ENCODE results near the gene PGP.
A peak's percentile ranks its signal among the peaks of the same experiment; 100 is the strongest.
"Not testable (repeated sequence)": the region's sequence is repeated elsewhere in the genome, so short reads cannot be mapped to it uniquely, and the experiment has no call there.

PGP gene, protein sequence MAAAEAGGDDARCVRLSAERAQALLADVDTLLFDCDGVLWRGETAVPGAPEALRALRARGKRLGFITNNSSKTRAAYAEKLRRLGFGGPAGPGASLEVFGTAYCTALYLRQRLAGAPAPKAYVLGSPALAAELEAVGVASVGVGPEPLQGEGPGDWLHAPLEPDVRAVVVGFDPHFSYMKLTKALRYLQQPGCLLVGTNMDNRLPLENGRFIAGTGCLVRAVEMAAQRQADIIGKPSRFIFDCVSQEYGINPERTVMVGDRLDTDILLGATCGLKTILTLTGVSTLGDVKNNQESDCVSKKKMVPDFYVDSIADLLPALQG

DNA sequence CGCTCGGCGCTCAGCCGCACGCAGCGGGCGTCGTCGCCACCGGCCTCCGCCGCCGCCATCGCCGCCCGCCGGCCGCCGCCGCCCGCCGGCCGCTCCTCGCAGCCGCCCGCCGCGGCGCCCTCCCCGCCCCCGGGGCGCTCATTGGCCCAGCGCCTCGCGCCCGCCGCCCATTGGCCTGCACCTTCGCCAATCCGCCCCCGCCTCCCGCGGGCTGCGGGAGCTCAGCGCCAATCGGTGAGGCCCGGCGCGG, at the start of gene PGP:
Gene PGP, minus strand, starts transcription at position 122 of the 250 bp plus-strand sequence. Its CDS starts 63 bp downstream, at position 59.
- no peak for DNase-seq

DNA sequence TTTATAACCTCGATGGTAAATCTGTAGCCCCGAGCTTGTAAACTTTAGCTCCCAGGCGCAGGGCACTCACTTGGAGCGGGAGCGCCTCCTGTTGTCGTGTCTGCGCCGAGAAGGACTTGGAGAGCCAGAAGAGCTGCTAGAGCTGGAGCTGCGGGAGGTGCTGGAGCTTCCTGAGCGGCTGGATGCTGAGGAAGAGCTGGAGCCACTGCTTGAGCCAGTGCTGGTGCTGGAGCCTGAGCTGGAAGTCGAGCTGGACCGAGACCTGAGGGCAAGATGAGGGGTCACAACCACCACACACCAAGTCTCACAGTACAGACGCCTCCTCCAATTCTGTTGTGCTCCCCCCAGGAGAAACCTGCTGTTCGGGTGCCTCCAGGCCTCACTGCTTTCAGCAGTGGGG, 48.4 kb upstream of the PGP start:
- DNase-seq: not testable (repeated sequence)

DNA sequence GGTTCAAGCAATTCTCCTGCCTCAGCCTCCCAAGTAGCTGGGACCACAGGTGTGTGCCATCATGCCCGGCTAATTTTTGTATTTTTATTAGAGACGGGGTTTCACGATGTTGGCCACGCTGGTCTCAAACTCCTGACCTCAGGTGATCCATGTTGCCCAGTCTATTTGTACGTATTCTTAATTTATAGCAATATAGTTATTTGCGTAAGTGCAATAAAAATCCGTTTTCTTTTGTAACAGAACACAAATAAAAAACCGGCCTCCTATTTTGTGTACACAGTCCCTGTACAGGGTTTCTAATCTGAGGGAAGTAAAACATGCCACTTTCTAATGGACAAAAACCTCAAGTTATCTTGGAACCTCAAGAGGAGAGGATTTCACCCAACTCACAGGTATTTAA, 45.6 kb upstream of the PGP start:
- no peak for DNase-seq

DNA sequence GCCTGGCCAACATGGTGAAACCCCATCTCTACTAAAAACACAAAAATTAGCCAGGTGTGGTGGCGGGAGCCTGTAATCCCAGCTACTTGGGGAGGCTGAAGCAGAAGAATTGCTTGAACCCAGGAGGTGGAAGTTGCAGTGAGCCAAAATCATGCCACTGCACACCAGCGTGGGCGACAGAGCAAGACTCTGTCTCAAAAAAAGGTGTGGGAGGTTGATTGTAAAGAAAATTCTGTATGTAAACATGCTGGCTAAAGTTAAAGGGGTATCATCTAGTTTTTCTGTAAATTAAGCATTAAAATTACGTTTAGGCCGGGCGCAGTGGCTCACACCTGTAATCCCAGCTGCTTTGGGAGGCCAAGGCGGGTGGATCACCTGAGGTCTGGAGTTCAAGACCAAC, 43.9 kb upstream of the PGP start:
- DNase-seq: not testable (repeated sequence)

DNA sequence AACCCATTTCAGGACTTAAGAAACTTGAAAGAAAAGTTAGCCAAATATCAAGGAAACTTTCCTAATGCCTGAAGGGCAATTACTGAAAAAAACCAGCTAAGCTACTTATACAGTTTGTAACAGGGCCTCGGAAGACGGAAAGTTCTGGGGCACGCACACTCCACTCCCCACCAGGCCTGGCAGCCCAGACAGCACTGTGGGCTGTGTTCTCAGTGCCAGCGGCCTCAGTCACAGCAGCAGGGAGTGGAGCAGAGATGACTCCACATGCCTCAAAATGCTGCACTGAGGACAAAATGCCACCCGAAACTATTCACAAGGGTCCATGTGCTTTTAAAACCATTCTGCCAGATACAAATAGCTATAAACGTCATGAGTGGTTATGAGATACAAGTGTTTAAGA, 43.1 kb upstream of the PGP start:
- no peak for DNase-seq

DNA sequence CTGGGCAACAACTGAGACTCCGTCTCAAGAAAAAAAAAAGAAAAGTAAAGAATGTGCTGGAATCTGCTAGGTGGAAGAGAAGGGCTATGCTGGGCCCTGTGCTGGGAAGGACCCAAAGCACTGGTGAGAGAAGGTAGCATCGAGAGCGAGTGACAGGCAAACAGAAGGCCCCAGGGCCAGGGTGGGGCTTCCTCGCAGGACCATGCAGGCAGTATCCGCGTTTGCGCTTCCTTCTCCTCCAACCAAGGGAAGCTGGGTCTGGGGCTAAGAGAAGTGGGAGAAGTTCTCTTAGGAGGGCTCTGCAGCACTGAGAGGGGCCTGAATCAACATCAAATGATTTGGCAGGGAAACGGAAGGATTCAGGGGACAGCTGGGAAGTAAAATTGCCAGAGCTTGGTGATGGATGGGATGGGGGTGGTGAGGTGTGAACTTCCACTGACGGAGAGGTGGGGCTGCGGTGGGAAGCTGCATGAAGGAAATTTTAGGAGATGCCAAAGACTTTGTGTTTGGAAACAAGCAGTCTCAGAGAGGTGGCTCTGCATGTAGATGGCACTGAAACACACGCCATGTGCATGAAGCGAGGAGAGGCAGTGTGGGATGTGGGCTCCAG, 42.0 kb upstream of the PGP start:
- DNase-seq: no peak

DNA sequence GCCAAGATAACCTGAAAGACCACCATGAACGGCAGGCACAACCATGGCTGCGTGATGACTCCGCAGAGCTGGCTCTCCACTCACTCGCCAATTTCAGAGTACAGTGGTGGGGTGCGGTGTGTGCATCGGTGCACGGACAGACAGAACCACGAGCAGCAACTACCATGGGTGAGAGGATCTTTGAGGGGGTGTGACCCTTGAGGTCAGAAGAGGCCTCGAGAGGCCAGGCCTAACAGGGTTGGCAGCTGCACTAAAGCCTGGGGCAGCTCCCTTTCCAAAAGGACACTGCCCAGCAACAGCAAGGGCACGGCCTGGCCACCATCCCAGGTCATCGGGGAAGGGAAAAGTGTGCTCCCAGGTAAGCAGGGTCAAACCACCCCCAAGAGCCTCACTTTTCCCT, 38.7 kb upstream of the PGP start:
- no peak for DNase-seq

DNA sequence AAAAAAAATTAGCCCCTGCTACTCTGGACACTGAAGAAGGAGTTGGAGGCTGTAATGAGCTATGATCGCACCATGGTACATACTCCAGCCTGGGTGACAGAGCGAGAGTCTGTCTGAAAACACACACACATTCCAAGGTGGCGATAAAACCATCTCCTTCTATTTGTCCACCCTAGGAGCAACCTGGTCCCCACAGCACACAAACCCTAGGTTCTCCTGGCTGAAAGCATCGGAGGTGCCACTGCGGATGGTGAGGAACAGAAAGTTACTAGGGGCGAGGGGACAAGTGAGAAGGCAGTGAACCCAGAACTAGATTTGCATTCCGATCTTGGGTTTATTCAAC, 38.1 kb upstream of the PGP start:
- no peak for DNase-seq

DNA sequence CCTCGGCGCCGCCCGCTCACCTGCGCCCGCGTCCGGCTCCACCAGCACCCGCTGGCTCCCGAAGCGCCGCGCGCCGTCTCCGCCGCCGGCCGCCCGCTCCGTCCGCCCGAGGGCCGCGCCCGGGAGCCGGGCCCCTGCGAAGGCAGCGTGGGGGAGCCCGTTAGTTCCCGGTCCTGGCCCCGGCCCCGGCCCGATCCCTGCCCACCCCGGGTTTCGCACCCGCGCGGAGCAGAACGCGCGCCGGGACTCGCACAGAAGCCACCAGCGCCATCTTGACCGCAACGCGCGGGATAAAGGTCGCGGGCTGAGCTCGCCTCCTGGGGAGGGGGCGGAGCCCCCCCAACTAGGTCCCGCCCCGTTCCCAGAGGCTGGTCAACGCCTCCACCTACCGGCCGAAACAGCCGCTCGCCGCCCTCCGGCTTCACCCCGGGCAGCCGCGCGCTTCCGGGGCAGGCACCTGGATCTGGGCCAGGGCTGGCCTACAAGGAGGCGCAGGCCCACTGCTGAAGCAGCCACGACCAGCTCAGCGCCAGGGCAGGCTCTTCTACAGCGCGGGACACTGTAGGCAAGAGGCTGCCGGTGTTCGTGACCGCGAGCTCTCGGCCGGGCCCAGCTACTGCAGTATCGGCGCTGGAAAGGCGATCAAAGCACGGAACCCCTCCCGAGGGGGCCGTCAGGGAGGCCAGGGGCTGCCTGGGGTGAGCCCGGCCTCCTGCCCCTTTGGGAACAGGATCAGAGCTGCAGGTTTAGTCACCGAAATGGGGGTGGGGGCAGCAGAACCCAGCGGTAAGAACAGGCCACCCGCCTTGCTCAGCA, 36.9 kb upstream of the PGP start, which contains the start of gene ECI1:
Gene ECI1, minus strand, starts transcription at position 292 of the 816 bp plus-strand sequence. Its CDS starts 21 bp downstream, at position 271.
- DNase-seq: peak; percentile 71 to 76

DNA sequence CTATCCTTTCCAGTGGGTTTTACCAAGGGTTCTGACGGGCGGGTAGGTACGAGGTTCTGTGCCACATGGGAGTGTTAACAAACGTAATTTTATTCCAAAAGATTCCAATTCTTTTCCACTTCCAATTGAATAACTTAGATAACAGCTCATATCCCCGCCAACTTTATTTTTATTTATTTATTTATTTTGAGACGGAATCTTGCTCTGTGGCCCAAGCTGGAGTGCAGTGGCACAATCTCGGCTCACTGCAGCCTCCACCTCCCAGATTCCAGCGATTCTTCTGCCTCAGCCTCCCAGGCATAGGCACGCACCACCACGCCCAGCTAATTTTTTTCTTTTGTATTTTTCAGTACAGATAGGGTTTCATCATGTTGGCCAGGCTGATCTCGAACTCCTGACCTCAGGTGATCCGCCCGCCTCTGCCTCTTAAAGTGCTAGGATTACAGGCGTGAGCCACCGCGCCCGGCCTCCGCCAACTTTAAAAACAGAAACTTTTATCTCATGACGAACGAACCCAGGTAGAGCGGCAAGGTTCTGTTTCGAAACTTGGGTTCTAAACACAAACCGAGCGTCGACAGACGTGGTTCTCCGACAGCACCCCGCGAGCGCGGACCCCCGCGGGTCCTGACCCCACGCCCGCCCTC, 36.1 kb upstream of the PGP start:
- DNase-seq: peak; percentile 28 to 38

DNA sequence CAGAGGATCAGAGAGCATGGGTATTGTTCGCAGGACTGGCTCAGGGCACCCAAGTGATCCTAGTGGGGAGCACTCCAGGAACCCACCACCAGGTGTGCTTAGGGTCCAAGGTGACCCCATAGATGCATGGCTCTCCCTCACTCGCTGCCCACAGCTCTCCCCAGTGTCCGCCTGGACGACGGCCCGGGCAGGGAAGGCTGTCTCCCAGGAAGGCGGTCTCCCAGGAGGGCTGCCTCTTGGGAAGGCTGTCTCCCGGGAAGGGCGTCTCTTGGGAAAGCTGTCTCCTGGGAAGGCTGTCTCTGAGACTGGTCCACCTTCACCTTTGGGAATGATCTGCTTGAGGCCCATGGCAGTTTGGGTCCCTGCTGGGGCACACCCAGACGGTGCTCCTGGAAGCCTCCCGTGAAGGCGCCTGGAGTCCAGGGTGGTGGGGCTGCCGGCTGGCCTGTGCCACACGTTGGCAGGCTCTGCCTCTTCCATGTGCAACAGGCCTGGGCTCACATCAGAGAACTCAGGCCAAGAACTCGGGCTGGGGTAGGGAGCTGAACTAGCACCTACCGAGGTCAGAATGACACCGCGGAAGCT, 31.8 kb upstream of the PGP start:
- no peak for DNase-seq

DNA sequence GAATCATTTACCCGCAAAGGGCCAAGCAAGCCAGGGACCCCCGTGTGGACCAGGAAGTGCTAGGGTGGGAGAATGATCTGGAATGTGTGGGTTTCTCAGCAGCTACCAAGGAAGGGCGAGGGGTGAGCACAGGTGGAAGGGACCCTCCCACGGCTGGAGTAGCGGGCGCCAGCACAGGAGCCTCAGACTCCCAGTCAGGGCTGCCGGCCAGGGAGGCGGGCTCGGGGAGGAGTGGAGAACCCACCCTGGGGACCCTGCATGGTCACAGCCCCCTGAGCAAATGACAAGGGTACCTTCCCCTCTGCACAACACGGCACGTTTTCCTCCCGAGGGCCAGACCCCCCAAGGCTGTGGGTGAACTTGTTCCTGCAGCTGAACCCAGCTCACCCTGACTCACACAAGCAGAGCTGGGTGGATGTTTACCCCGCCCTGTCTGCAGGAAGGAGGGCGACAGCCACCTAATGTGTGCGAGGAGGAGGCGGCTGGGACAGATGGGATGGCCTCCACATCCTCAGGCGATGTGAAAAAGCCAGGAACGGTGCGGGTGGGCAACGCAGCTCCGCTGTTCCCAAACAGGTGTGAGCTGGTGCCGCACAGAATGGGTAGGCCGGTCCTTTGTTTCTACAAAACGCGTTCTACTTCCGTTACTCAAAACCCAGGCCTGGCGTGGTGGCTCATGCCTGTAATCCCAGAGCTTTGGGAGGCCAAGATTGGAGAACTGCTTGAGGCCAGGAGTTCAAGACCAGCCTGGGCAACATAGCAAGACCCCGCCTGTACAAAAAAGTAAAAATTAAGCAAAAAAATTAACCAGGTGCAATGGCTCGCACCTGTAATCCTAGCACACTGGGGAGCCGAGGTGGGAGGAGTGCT, 30.5 kb upstream of the PGP start:
- DNase-seq: no peak

DNA sequence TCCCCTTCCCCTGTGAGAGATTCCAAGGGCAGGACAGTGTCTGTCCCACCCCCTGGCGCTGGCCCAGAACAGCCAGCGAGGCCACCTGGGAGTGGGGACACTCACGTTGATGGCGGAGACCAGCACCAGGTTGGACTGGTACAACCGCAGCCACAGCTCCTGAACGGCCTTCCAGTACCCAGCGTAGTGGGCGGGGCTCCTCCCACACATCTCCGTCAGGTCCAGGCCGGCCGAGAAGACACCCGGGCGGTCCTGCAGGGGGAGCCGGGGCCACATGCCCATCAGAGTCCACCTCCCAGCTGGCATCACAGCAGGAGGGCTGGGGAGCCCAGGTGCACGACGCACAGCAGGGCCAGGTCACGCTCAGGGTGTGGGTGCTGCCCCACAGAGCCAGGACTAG, 29.7 kb upstream of the PGP start:
- DNase-seq: no peak

DNA sequence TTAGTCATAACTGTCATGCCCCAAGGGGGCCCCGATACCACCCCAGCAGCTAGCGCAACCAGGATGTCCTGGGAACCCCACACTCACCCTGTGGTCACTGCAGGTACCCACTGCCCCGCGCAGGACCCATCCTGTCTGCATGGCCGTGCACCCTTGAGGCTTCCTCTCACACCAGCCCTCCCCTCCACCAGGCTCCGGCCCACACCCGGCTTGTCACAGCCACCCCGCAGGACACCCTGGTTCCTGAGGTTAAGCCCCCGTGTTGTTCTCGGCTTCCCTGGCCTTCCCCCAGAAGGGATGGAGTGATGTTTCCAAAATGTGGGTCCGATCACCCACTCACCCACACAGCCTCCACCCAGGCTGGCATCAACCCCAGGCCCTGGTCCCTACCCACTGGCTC, 29.1 kb upstream of the PGP start:
- DNase-seq: no peak

DNA sequence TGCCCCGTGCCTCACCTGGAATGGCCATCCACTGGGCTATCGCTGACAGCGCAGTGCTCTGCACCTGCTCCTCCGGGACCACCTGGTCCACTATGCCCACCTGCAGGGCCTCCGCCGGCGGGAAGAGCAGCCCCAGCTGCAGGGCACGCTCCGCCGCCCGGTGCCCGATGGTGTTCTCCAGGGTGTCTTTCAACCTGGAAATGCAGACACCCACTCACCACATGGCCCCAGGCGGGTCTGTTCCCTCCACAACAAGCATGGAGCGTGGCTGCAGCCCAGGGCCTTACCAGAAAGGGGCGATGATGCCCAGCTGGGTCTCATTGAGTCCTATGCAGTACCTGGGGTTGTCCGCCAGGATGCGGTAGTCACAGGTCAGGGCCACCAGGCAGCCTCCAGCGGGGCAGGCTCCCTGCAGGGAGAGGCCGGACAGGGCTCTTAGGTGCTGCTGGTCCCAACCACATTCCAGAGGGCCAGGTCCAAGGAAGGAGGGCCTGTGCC, 28.4 kb upstream of the PGP start:
- no peak for DNase-seq

DNA sequence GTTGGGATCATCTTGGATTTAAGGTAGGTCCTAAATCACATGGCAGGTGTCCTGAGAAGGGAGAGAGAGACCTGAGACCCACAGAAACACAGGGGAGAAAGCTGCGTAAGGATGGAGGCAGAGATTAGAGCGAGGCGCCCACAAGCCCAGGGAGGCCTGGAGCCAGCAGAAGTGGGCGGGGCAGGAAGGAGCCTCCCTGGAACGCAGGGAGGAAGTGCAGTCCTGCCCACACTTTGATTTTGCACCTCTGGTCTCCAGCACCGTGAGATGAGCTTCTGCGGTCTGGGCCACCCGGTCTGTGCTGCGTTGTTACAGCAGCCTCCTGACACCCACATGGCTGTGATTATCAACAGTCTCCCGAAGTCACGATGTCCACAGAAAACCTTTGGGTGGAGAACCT, 28.0 kb upstream of the PGP start:
- DNase-seq: no peak

DNA sequence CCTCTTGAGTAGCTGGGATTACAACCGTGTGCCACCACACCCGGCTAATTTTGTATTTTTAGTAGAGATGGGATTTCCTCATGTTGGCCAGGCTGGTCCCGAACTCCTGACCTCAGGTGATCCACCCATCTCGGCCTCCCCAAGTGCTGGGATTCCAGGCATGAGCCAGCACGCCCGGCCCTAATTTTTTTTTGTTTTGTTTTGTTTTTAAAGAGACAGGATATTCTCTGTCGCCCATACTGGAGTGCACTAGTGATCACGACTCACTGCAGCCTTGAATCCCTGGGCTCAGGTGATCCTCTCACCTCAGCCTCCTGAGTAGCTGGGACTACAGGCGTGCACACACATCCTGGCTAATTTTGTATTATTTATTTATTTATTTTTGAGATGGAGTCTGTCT, 25.7 kb upstream of the PGP start:
- not testable (repeated sequence) for DNase-seq

DNA sequence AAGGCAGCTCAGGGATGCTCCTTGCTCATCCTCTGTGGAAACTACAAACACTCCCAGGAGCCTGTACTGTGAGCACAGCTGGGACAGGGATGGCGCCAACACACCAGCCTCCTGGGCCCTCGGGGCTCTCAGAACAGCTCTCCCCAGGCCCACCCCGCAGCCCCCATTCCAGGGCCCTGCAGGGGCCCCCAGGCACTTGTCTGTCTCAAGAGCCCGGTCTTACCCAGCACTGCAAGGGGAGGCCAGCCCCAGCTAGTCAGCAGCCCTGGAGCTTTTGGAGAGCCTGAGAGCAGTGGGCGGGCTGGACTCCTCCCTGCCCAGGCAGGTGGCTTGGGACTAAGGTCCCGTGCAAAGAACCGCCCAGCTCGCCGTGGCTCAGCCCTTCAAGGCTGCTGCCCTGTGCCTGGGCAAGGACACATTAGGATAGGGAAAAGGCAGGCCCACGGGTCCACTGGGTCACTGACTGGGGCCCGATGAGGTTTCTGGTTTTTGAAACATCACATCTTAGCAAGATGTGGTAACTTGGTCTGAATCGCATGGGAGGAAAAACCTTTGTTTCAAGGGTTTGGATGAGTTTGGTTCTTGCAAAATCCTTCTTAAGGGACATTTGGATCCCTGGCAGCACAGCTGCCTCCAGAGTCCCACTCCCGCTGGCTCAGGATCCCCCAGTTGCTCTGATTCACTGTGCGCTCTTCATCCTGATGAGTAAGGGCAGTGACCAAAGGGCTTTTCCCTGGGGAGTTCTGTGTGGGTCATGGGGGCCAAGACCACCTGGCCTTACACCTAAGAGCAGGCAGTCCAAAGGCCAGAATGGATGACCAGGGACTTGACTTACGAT, 24.4 kb upstream of the PGP start:
- DNase-seq: no peak

DNA sequence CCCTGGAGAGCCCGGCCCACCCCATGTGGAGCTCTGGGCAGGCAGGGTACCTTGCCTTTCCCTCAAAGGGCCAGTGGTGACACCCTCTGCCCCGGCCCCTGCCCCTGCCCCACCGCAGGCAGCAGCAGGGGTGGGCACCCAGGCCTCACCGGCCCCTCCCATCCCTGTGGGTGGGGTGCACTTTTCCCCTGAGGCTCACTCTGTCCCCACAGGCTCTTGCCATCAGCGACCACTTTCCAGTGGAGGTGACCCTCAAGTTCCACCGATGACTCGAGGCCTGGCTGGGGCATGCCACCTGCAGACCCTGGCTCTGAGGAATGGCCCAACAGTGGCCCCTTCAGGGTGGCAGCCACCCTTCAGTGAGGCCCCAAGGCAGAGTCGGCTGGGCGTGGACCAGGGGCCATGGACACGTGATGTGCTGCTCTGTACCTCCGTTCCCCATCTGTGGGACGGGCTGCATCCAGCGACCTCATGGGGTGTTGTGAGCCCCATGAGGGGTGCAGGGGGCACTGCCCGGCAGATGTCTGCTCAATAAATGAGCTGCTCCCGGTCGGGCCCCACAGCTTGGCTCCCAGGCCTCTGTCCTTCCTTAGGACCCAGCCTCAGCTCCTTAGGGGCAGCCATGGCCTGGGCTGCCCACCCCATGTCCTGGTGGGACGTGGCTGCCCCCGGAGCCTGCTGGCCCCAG, 23.7 kb upstream of the PGP start:
- no peak for DNase-seq

DNA sequence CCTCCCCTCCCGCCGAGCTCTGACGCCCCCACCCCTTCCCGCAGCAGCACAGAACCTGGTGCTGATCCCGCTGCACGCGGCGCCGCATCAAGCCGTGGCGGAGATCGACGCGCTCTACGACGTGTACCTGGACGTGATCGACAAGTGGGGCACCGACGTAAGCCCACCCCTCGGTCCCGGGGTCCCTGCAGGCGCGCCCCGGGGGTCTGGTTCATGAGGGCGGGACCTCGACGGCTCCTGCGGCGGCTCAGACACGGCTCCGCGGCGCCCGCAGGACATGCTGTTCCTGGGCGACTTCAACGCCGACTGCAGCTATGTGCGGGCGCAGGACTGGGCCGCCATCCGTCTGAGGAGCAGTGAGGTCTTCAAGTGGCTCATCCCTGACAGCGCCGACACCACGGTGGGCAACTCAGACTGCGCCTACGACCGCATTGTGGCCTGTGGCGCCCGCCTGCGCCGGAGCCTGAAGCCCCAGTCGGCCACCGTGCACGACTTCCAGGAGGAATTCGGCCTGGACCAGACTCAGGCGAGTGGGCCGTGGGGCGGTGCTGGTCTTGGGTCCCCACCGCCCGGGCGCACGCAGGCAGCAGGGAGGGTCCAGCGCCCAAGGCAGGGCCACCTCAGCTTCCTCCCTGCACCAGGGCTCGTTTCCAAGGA, 23.0 kb upstream of the PGP start:
- DNase-seq: no peak
